H1 (cell line): ENCODE measurements around the gene VPS13C. TPM values are rescaled to one million over a fixed set of nuclear protein-coding genes. Genes with fewer than 3 reads are reported as not detected.

ENCODE experiments used
- CBX8 ChIP-seq: fragments of 300-800, 300-1000 bp; sonication (generic); IDR thresholded peaks from 2 replicates; pipeline ENCODE4 v1.7.1; 2016; ENCODE audit warnings: low read depth, low read length, borderline replicate concordance
- CHD7 ChIP-seq: fragments of 300-600 bp; sonication (generic); IDR thresholded peaks from 2 replicates; pipeline ENCODE4 v1.7.1; 2012; ENCODE audit warnings: low read length, moderate library complexity, mild to moderate bottlenecking, inconsistent platforms; ENCODE audit not compliant: insufficient replicate concordance
- KDM1A ChIP-seq: fragments of 200-600, 300-600 bp; sonication (generic); IDR thresholded peaks from 2 replicates; pipeline ENCODE4 v1.7.1; 2016; ENCODE audit warnings: mild to moderate bottlenecking, low read length, borderline replicate concordance
- NANOG ChIP-seq: IDR thresholded peaks from 2 replicates; pipeline ENCODE4 v1.6.1; 2011; ENCODE audit warnings: low read length, low read depth, mild to moderate bottlenecking, inconsistent platforms; ENCODE audit not compliant: insufficient read depth, poor library complexity, severe bottlenecking
- RFX5 ChIP-seq: IDR thresholded peaks from 2 replicates; pipeline ENCODE4 v1.6.1; 2011; ENCODE audit warnings: low read depth, low read length, improper control_type of control experiment, borderline replicate concordance
- RNF2 ChIP-seq: fragments of 200-900, 300-1000 bp; sonication (generic); IDR thresholded peaks from 2 replicates; pipeline ENCODE4 v1.7.1; 2016; ENCODE audit warnings: borderline replicate concordance, low read depth, mild to moderate bottlenecking, antibody characterized with exemption, low read length; ENCODE audit not compliant: poor library complexity, severe bottlenecking; ENCODE audit errors: missing control alignments
- SRF ChIP-seq: IDR thresholded peaks from 2 replicates; pipeline ENCODE4 v1.6.1; 2011; ENCODE audit warnings: mild to moderate bottlenecking, low read depth, low read length, moderate library complexity
- SUZ12 ChIP-seq: fragments of 200-600 bp; sonication (generic); IDR thresholded peaks from 2 replicates; pipeline ENCODE4 v1.6.1; 2012; ENCODE audit warnings: mild to moderate bottlenecking, inconsistent platforms, low read length, moderate library complexity, mixed read lengths
- TBP ChIP-seq: IDR thresholded peaks from 2 replicates; pipeline ENCODE4 v1.6.1; 2011; ENCODE audit warnings: low read depth, low read length, improper control_type of control experiment
- YY1 ChIP-seq: IDR thresholded peaks from 2 replicates; pipeline ENCODE4 v1.6.1; 2011; ENCODE audit warnings: low read depth, mild to moderate bottlenecking, low read length
- ZNF274 ChIP-seq: IDR thresholded peaks from 2 replicates; pipeline ENCODE4 v1.7.0; 2012; ENCODE audit warnings: low read length, borderline replicate concordance; ENCODE audit errors: extremely low read depth
- polyA plus RNA-seq, 7 experiments: library from polyadenylated mRNA; depleted of rRNA in 3 of 7; stranded (reverse) in 5 of 7; unstranded in 2 of 7; fragments of >200 nt in 5 of 7; fragments of 200-250 nt in 2 of 7; gene quantifications; 1 replicate in 5 of 7; 2 replicates in 1 of 7; 4 replicates in 1 of 7; pipeline versions ENCODE4 v1.2.1 to v1.2.3, GENCODE V29; 2011 to 2013; ENCODE audit warnings: missing spikeins in 2 of 7, mixed read lengths in 2 of 7
- total RNA-seq: library from RNA; stranded (reverse); fragmentation: NEBNext Ultra II Directional; extraction: Animal tissue kit (Norgen Biotek cat#: 25700); gene quantifications from 2 replicates; pipeline ENCODE4 v1.2.1, GENCODE V29; 2021

The VPS13C gene
- total and polyA plus RNA-seq, 2 of the 8 experiments (the other 6 are each of a cell fraction or from before 2014, with no cell fraction given): 4.8 to 18.8 TPM

DNA sequence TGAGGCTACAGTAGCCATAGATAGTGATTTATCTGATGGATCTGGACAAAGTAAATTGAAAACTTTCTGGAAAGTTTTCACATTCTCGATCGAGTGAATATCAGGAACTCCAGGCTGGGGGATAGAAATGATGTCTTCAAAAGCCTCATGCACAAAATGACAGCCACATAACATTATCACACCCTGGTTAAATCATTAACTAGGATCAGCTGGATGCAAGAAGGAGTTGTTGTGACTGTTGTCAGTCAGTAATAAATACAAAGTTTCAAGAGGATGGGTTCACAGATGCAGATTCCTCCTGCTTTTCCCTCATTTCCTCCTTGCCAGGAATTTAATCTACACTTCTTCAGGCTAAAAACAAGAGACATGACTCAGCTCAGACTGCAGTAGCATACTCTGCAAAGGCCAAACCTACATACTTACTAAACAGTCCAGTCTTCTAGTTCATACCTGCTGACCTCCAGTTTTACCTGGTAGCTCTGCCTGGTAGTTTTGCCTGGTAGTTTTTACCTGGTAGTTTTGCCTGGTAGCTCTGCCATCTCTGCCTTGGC lies 47.4 kb upstream of the VPS13C start (continued):
- TF ChIP-seq CHD7 (no peak), CBX8 (no peak), SRF (no peak), KDM1A (no peak), NANOG (no peak), RNF2 (no peak), TBP (no peak), RFX5 (no peak), ZNF274 (no peak), SUZ12 (no peak), YY1 (no peak)
